Esophagus squamous epithelium (tissue), 5 donors: ENCODE results near the gene NOSIP. TPM values are rescaled to one million over a fixed set of nuclear protein-coding genes. Genes with fewer than 3 reads are reported as not detected.

Source experiments
- DNase-seq: peaks from one replicate; lab custom pipeline; 2025; lab: John Stamatoyannopoulos, UW
- H3K27ac ChIP-seq, 4 donors: fragments of 200-600 bp; sonication (generic); one replicate each; pipeline ENCODE4 v1.5.1; 2016 to 2019; ENCODE audit warnings: mild to moderate bottlenecking in 1 of 4
- H3K27me3 ChIP-seq, 4 donors: fragments of 200-600 bp; sonication (generic); 1 replicate in 3 of 4; 2 replicates in 1 of 4; pipeline versions ENCODE4 v1.5.1 to v1.6.0; 2017 to 2021; ENCODE audit warnings: antibody characterized with exemption in 1 of 4
- H3K36me3 ChIP-seq, 3 donors: fragments of 200-600 bp; sonication (generic); one replicate each; pipeline ENCODE4 v1.5.1; 2016 to 2019
- H3K4me1 ChIP-seq, 3 donors: fragments of 200-600 bp; sonication (generic); one replicate each; pipeline ENCODE4 v1.5.1; 2017 to 2019
- H3K4me3 ChIP-seq, 4 donors: fragments of 200-600 bp; sonication (generic); 1 replicate in 3 of 4; 2 replicates in 1 of 4; pipeline ENCODE4 v1.5.1; 2016 to 2019; ENCODE audit warnings: mild to moderate bottlenecking in 2 of 4, moderate library complexity in 1 of 4
- H3K9me3 ChIP-seq, 3 donors: fragments of 200-600 bp; sonication (generic); one replicate each; pipeline ENCODE4 v1.5.1; 2016 to 2019
- POLR2A ChIP-seq, 4 donors: fragments of 450-650 bp; IDR thresholded peaks; one replicate each; pipeline ENCODE4 v1.6.1; 2017; ENCODE audit warnings: antibody characterized with exemption in 4 of 4, mild to moderate bottlenecking in 4 of 4, moderate library complexity in 3 of 4
- WGBS, 2 donors: methylation state at CpG; one replicate each; pipeline ENCODE4 v1.1.5; 2018; 5-methylcytosine and 5-hydroxymethylcytosine counted together
- intact Hi-C: fragments of 100-400 bp; cut with DNase I; formaldehyde crosslinking; loops from one replicate; pipeline ENCODE4 v1.15.0; 2022
- total RNA-seq, 4 donors: library from RNA; depleted of rRNA; stranded (reverse); fragments of >200 nt; gene quantifications; one replicate each; pipeline ENCODE4 v1.1.0, GENCODE V29; 2016
- TF ChIP-seq, protein P1 (sequence below), 6 experiments: fragments of 450-650 bp in 4 of 6; fragments of 200-600 bp in 2 of 6; sonication (generic) in 2 of 6; IDR thresholded peaks; one replicate each; pipeline ENCODE4 v1.5.1; 2016 to 2019; ENCODE audit warnings: antibody characterized with exemption in 6 of 6, mild to moderate bottlenecking in 4 of 6, moderate library complexity in 4 of 6
- donor health status: DM: yes; HTN: yes; CAD: no.

NOSIP gene
- total RNA-seq, 4 donors from 2014 or later = 37.8 to 50.7 (median 40.2) TPM

DNA sequence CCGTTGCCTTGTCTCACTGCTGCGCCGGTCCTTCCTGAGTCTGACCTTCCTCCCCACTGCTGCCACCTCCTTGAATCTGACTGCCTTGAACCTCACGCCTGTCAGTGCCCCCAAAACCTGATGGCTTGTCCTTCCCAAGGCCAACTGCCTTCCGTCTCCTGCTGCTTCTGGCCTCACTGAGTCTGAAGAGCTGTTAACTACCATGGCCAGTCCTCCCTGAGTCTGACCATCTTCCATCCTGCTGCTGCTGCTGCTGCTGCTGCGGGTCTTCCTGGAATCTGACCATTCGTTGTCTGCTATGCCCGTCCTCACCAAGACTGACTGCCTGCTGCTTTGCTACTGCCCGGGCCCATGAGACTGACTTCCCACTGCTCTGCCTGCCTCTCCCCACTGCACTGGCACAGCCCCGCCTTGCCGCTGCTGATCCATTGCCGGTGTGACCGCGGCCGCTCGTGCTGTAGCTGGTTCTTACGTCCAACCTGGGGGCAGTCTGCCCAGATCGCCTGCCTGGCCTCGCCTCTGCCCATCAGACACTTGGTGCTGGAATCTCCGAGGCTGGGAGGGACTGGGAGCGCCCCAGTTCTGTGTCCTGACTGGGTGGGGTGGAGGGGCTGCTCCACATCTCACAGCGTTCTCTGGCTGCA, 55.4 kb downstream of the NOSIP start:
- intact Hi-C loops = no loop called here
- no peak for TF ChIP-seq POLR2A (IDR thresholded peaks at IDR 0.05)
- TF ChIP-seq, protein P1, sequence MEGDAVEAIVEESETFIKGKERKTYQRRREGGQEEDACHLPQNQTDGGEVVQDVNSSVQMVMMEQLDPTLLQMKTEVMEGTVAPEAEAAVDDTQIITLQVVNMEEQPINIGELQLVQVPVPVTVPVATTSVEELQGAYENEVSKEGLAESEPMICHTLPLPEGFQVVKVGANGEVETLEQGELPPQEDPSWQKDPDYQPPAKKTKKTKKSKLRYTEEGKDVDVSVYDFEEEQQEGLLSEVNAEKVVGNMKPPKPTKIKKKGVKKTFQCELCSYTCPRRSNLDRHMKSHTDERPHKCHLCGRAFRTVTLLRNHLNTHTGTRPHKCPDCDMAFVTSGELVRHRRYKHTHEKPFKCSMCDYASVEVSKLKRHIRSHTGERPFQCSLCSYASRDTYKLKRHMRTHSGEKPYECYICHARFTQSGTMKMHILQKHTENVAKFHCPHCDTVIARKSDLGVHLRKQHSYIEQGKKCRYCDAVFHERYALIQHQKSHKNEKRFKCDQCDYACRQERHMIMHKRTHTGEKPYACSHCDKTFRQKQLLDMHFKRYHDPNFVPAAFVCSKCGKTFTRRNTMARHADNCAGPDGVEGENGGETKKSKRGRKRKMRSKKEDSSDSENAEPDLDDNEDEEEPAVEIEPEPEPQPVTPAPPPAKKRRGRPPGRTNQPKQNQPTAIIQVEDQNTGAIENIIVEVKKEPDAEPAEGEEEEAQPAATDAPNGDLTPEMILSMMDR (IDR thresholded peaks at IDR 0.05) = no peak
- 77 to 91% methylated on average over 8 to 21 of the region's 22 CpGs for WGBS, 2 donors
- Histone ChIP-seq H3K36me3 (peaks cover 0 to 32% (median 4%) of the 10 kb centered on the region in 3 donors), H3K4me1 (peaks cover 0 to 27% (median 0%) of the 10 kb centered on the region in 3 donors), H3K27ac (no peak overlapping the region), H3K27me3 (no peaks in the 10 kb centered on the region), H3K4me3 (no peak overlapping the region), H3K9me3 (no peaks in the 10 kb centered on the region)
- no peak for DNase-seq

DNA sequence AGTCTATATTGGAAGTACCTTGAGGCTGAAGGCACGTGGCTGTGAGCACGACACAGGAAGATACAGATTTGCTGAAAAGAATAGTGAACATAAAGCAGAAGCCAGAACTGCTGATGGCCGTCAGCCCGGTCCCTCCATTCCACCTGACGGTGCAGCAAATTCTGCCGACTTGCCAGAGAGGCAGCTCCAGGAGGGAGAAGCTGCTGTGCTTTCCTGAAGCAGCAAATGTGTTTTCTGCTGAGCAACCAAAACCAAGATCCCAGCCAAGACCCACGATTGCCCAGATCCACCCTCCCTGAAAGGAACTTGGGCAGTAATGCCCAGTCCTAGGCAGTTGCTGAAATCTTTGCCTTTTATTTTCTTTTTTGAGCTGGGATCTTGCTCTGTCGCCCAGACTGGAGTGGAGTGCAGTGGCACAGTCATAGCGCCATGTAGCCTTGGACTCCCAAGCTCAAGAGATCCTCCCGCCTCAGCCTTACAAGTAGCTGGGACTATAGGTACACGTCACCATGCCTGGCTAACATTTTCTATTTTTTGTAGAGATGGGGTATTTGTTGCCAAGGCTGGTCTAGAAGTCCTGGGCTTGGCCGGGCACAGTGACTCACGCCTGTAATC, 59.5 kb downstream of the NOSIP start:
- Histone ChIP-seq H3K27ac (peak overlapping the region in 1 of 4 donors; percentile 28), H3K27me3 (no peaks in the 10 kb centered on the region), H3K9me3 (no peaks in the 10 kb centered on the region), H3K4me1 (peaks cover 0 to 5% (median 0%) of the 10 kb centered on the region in 3 donors), H3K4me3 (no peak overlapping the region), H3K36me3 (peaks cover 0 to 24% (median 0%) of the 10 kb centered on the region in 3 donors)
- 58 to 79% methylated on average over 7 to 12 of the region's 13 CpGs for WGBS, 2 donors
- intact Hi-C loops = no loop called here
- TF ChIP-seq, protein P1 (IDR thresholded peaks at IDR 0.05) = no peak
- TF ChIP-seq POLR2A (IDR thresholded peaks at IDR 0.05) = no peak
- no peak for DNase-seq

DNA sequence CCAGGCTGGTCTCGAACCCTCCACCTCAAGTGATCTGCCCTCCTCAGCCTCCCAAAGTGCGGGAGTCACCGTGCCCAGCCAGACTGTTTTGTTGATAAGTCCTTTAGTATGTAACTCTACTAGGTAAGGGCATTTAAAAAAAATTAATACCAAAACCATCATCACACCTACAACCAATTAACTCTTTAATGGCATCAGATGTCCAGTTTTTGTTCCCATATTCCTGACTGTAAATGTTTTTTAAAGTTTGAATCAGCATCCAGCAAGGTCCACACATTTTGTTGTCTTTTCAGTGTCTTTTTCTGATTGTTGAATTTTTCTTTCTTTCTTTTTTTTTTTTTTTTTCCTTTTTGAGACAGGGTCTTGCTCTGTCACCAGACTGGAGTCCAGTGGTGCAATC, 62.3 kb downstream of the NOSIP start:
- Histone ChIP-seq H3K27ac (no peak overlapping the region), H3K4me1 (peaks cover 8 to 29% (median 9%) of the 10 kb centered on the region in 3 donors), H3K36me3 (peaks cover 0 to 29% (median 0%) of the 10 kb centered on the region in 3 donors), H3K9me3 (no peaks in the 10 kb centered on the region), H3K4me3 (no peak overlapping the region), H3K27me3 (no peaks in the 10 kb centered on the region)
- WGBS, 2 donors = 92 to 100% methylated on average over 3 of the region's 3 CpGs
- no peak for TF ChIP-seq POLR2A (IDR thresholded peaks at IDR 0.05)
- TF ChIP-seq, protein P1 (IDR thresholded peaks at IDR 0.05) = no peak
- no peak for DNase-seq
- intact Hi-C loops = no loop called here

DNA sequence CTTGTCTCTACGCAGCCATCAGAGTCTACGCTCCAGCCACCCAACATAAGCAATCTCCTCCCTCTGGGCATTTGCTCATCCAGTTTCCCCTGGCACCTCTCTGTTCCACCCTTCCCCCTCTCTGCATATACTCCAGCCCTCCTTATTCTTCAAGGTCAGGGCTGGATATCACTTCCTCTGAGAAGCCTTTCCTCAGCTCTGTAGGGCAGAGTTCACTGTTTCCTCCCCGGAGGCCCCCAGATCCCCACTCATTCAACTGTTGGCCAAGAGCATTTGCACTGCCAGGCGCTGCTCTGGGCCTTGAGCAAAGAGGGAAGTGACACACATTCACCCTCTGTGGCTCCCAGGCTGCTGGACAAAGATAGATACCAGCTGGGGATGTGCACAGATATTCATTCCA, 64.6 kb downstream of the NOSIP start:
- Histone ChIP-seq H3K36me3 (peaks cover 0 to 19% (median 0%) of the 10 kb centered on the region in 3 donors), H3K27ac (peak overlapping the region in 3 of 4 donors; percentile 13 to 70 (median 46)), H3K4me1 (peaks cover 19 to 51% (median 20%) of the 10 kb centered on the region in 3 donors), H3K4me3 (no peak overlapping the region), H3K27me3 (no peaks in the 10 kb centered on the region), H3K9me3 (no peaks in the 10 kb centered on the region)
- WGBS, 2 donors = 67 to 71% methylated on average over 3 to 4 of the region's 4 CpGs
- no peak for DNase-seq
- intact Hi-C loops = no loop called here
- TF ChIP-seq, protein P1 (IDR thresholded peaks at IDR 0.05) = no peak
- TF ChIP-seq POLR2A (IDR thresholded peaks at IDR 0.05) = no peak

DNA sequence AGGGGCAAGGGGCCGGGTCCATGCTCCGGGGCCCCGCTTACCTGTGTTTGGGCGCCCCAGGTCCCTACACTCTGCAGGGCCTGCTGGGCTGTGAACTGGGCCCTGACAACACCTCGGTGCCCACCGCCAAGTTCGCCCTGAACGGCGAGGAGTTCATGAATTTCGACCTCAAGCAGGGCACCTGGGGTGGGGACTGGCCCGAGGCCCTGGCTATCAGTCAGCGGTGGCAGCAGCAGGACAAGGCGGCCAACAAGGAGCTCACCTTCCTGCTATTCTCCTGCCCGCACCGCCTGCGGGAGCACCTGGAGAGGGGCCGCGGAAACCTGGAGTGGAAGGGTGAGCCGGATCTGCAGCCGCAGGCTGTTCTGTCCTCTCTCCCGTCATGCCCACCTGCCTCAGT, 66.2 kb downstream of the NOSIP start:
- TF ChIP-seq, protein P1 (IDR thresholded peaks at IDR 0.05) = no peak
- no peak for TF ChIP-seq POLR2A (IDR thresholded peaks at IDR 0.05)
- peak overlapping the region in 3 of 4 donors; percentile 67 to 79 (median 72) for H3K4me3 ChIP-seq
- no peaks in the 10 kb centered on the region for H3K27me3 ChIP-seq
- H3K4me1 ChIP-seq = peaks cover 19 to 52% (median 20%) of the 10 kb centered on the region in 3 donors
- no peak for DNase-seq
- 78 to 80% methylated on average over 11 to 20 of the region's 21 CpGs for WGBS, 2 donors
- intact Hi-C loops = no loop called here
- H3K27ac ChIP-seq = peak overlapping the region in 3 of 4 donors; percentile 91 to 94 (median 92)
- H3K9me3 ChIP-seq = no peaks in the 10 kb centered on the region
- H3K36me3 ChIP-seq = peaks cover 0 to 13% (median 0%) of the 10 kb centered on the region in 3 donors
